NCI-H1105 (cell line): ENCODE measurements around the gene MAP2K2.

Source experiments
- DNase-seq: peaks from one replicate; lab custom pipeline; 2025; lab: John Stamatoyannopoulos, UW

The MAP2K2 gene

GRCh38 chr19:4042731-4043082 is 81.2 kb downstream of the MAP2K2 start:
- DNase-seq = no peak

- DNase-seq = no peak
Measured at GRCh38 chr19:4042064-4042730, 81.7 kb downstream of the MAP2K2 start.
